Femur (tissue), 1 donor: ENCODE data around the gene REG4.

Experiments
- DNase-seq: peaks from one replicate; pipeline ENCODE4 v3.0.0-alpha.2; 2017

REG4 gene

GRCh38 chr1:119778886-119779560 is 32.2 kb downstream of the REG4 start:
- DNase-seq, result no peak

- no peak for DNase-seq
Observed at GRCh38 chr1:119778359-119778758, 32.9 kb downstream of the REG4 start.

GRCh38 chr1:119774746-119775490 is 36.3 kb downstream of the REG4 start:
- DNase-seq, result no peak

GRCh38 chr1:119773711-119774241 is 37.5 kb downstream of the REG4 start:
- no peak for DNase-seq

GRCh38 chr1:119772298-119772697 is 39.0 kb downstream of the REG4 start:
- DNase-seq, result no peak

GRCh38 chr1:119771770-119772169 is 39.5 kb downstream of the REG4 start:
- no peak for DNase-seq

- no peak for DNase-seq
Observed at GRCh38 chr1:119771016-119771415, 40.2 kb downstream of the REG4 start.

GRCh38 chr1:119768778-119769177 is 42.5 kb downstream of the REG4 start, which contains the start of gene HMGCS2:
TSS of gene HMGCS2 (minus strand) at chr1:119768905. CDS start at chr1:119768844, 61 bp downstream.
- no peak for DNase-seq

- no peak for DNase-seq
Observed at GRCh38 chr1:119767486-119767885, 43.8 kb downstream of the REG4 start.

GRCh38 chr1:119766374-119766794 is 44.9 kb downstream of the REG4 start:
- DNase-seq, result no peak

- DNase-seq, result no peak
Observed at GRCh38 chr1:119764220-119764619, 47.0 kb downstream of the REG4 start.

- no peak for DNase-seq
Observed at GRCh38 chr1:119762953-119763352, 48.3 kb downstream of the REG4 start.

- no peak for DNase-seq
Observed at GRCh38 chr1:119762409-119762808, 48.9 kb downstream of the REG4 start.

GRCh38 chr1:119758584-119758983 is 52.7 kb downstream of the REG4 start:
- DNase-seq, result no peak

GRCh38 chr1:119752592-119752991 is 58.7 kb downstream of the REG4 start:
- DNase-seq, result no peak

- DNase-seq, result no peak
Observed at GRCh38 chr1:119748040-119748439, 63.2 kb downstream of the REG4 start.

- no peak for DNase-seq
Observed at GRCh38 chr1:119747451-119747850, 63.8 kb downstream of the REG4 start.

GRCh38 chr1:119745034-119745433 is 66.2 kb downstream of the REG4 start:
- no peak for DNase-seq

GRCh38 chr1:119744598-119744942 is 66.7 kb downstream of the REG4 start:
- DNase-seq, result no peak
